Measurements from ENCODE around the gene ALX3. TPM values are rescaled to one million over a fixed set of nuclear protein-coding genes. Genes with fewer than 3 reads are reported as not detected.

The ALX3 gene
- total RNA-seq, 6 experiments from 2014 or later: not detected

DNA sequence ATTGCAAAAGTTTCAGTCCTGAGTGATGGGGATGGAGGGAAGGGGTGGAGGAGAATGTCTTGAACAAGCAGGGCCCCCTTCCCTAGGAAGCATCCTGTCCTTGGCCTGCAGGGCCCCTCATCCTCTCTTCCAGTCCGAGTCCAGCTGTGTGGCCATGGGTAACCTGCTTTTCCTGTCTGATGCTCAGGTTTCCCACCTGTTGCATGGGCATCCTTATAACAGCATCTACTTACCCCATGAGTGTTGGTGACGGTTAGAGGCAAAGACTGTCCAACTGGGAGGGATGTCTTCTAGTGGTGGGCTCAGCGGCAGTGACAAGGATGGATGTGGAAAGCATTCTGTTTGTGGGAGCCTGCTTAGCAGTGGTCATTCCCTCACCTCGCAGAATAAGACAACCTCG lies 43.7 kb upstream of the ALX3 start:
- intact Hi-C loops (cut with DNase I): no loop called here
- Histone ChIP-seq H3K4me3 (no peak overlapping the region), H3K9me3 (no peaks in the 10 kb centered on the region), H3K27ac (no peak overlapping the region), H3K27me3 (no peaks in the 10 kb centered on the region), H3K36me3 (no peaks in the 10 kb centered on the region), H3K4me1 (no peaks in the 10 kb centered on the region)
- 69% methylated on average over 2 of the region's 5 CpGs for WGBS (ENCODE audit: insufficient coverage, low coverage, low lambda C conversion rate, missing lambda C conversion rate)
- no peak for ATAC-seq
- peak in 1 of 3 donors; percentile 16 for DNase-seq
- TF ChIP-seq, protein P1, sequence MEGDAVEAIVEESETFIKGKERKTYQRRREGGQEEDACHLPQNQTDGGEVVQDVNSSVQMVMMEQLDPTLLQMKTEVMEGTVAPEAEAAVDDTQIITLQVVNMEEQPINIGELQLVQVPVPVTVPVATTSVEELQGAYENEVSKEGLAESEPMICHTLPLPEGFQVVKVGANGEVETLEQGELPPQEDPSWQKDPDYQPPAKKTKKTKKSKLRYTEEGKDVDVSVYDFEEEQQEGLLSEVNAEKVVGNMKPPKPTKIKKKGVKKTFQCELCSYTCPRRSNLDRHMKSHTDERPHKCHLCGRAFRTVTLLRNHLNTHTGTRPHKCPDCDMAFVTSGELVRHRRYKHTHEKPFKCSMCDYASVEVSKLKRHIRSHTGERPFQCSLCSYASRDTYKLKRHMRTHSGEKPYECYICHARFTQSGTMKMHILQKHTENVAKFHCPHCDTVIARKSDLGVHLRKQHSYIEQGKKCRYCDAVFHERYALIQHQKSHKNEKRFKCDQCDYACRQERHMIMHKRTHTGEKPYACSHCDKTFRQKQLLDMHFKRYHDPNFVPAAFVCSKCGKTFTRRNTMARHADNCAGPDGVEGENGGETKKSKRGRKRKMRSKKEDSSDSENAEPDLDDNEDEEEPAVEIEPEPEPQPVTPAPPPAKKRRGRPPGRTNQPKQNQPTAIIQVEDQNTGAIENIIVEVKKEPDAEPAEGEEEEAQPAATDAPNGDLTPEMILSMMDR (IDR thresholded peaks at IDR 0.05): no peak
- TF ChIP-seq POLR2A (IDR thresholded peaks at IDR 0.05): no peak

DNA sequence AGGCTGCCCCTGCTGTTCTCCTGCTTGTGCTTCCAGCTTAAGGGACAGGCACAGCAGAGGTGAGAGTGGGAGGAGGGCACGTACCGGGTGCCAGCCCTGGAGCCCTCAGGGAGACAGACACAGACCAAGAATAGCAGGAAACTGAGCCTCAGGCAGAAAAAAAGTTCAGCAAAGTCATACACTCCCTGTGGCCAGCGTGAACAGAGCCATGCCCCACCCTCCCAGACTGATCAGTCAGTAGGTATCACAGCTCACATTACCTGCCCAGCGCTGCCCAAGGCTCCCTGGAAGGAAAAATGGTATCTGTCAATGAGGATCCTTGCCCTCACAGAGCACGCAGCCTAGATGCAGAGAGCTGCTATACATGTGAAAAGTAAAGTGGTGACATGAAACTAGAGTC lies 43.1 kb upstream of the ALX3 start:
- Histone ChIP-seq H3K9me3 (no peaks in the 10 kb centered on the region), H3K27me3 (no peaks in the 10 kb centered on the region), H3K4me1 (no peaks in the 10 kb centered on the region), H3K27ac (no peak overlapping the region), H3K36me3 (no peaks in the 10 kb centered on the region), H3K4me3 (no peak overlapping the region)
- DNase-seq (no peak), ATAC-seq (no peak)
- intact Hi-C loops (cut with DNase I): no loop called here
- 76% methylated on average over 2 of the region's 5 CpGs for WGBS (ENCODE audit: insufficient coverage, low coverage, low lambda C conversion rate, missing lambda C conversion rate)
- TF ChIP-seq POLR2A (IDR thresholded peaks at IDR 0.05): no peak
- TF ChIP-seq, protein P1 (IDR thresholded peaks at IDR 0.05): no peak

DNA sequence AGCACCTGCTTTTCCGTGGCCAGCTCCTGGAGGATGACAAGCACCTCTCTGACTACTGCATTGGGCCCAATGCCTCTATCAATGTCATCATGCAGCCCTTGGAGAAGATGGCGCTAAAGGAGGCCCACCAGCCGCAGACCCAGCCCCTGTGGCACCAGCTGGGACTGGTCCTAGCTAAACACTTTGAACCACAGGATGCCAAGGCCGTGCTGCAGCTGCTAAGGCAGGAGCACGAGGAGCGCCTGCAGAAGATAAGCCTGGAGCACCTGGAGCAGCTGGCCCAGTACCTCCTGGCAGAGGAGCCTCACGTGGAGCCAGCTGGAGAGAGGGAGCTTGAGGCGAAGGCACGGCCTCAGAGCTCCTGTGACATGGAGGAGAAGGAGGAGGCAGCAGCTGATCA lies 42.2 kb upstream of the ALX3 start:
- no peak overlapping the region for H3K4me3 ChIP-seq
- WGBS (ENCODE audit: insufficient coverage, low coverage, low lambda C conversion rate, missing lambda C conversion rate): 68% methylated on average over 6 of the region's 9 CpGs
- no peaks in the 10 kb centered on the region for H3K36me3 ChIP-seq
- H3K4me1 ChIP-seq: no peaks in the 10 kb centered on the region
- no peaks in the 10 kb centered on the region for H3K9me3 ChIP-seq
- ATAC-seq: no peak
- intact Hi-C loops (cut with DNase I): no loop called here
- TF ChIP-seq POLR2A (IDR thresholded peaks at IDR 0.05): no peak
- TF ChIP-seq, protein P1 (IDR thresholded peaks at IDR 0.05): no peak
- no peaks in the 10 kb centered on the region for H3K27me3 ChIP-seq
- no peak for DNase-seq
- no peak overlapping the region for H3K27ac ChIP-seq

- H3K36me3 ChIP-seq: no peaks in the 10 kb centered on the region
- intact Hi-C loops (cut with DNase I): no loop called here
- H3K27me3 ChIP-seq: no peaks in the 10 kb centered on the region
- 81% methylated on average over 3 of the region's 5 CpGs for WGBS (ENCODE audit: insufficient coverage, low coverage, low lambda C conversion rate, missing lambda C conversion rate)
- no peak for ATAC-seq
- H3K4me3 ChIP-seq: no peak within 1 kb of the TSS
- no peak for DNase-seq
- H3K4me1 ChIP-seq: no peaks in the 10 kb centered on the region
- no peak for TF ChIP-seq POLR2A (IDR thresholded peaks at IDR 0.05)
- TF ChIP-seq, protein P1 (IDR thresholded peaks at IDR 0.05): no peak
- no peaks in the 10 kb centered on the region for H3K9me3 ChIP-seq
- H3K27ac ChIP-seq: no peak within 1 kb of the TSS
Observed at GRCh38 chr1:110112143-110112542, 41.7 kb upstream of the ALX3 start, which contains the start of gene UBL4B. UBL4B (plus strand) TSS chr1:110112443; CDS start chr1:110112535, 92 bp downstream.

- DNase-seq (no peak), ATAC-seq (no peak)
- no peak for TF ChIP-seq POLR2A (IDR thresholded peaks at IDR 0.05)
- TF ChIP-seq, protein P1 (IDR thresholded peaks at IDR 0.05): no peak
- Histone ChIP-seq H3K27ac (no peak overlapping the region), H3K9me3 (no peaks in the 10 kb centered on the region), H3K4me1 (no peaks in the 10 kb centered on the region), H3K4me3 (no peak overlapping the region), H3K36me3 (no peaks in the 10 kb centered on the region), H3K27me3 (no peaks in the 10 kb centered on the region)
- intact Hi-C loops (cut with DNase I): no loop called here
- no CpG with 5 or more reads among the region's 4 CpGs for WGBS (ENCODE audit: insufficient coverage, low coverage, low lambda C conversion rate, missing lambda C conversion rate)
Observed at GRCh38 chr1:110111081-110111480, 40.6 kb upstream of the ALX3 start.

All from right lobe of liver (tissue), 6 donors.